GM15510 (cell line): Measurements from ENCODE around the gene AGBL1.

Experiments used
- POLR2A ChIP-seq: IDR thresholded peaks from 3 replicates; pipeline ENCODE4 v1.6.1; 2011; ENCODE audit warnings: borderline replicate concordance; ENCODE audit not compliant: insufficient read length; ENCODE audit errors: extremely low read depth

Gene AGBL1

GRCh38 chr15:86394866-86395265 lies 315.2 kb downstream of the AGBL1 start:
- TF ChIP-seq POLR2A, result no peak

GRCh38 chr15:86399041-86399954 lies 319.6 kb downstream of the AGBL1 start:
- no peak for TF ChIP-seq POLR2A

- TF ChIP-seq POLR2A, result no peak
These were observed 323.6 kb downstream of the AGBL1 start for GRCh38 chr15:86403221-86403620.

GRCh38 chr15:86403914-86404583 lies 324.4 kb downstream of the AGBL1 start:
- no peak for TF ChIP-seq POLR2A

- TF ChIP-seq POLR2A, result no peak
These were observed 328.6 kb downstream of the AGBL1 start for GRCh38 chr15:86408261-86408660.

GRCh38 chr15:86411916-86412315 lies 332.2 kb downstream of the AGBL1 start:
- no peak for TF ChIP-seq POLR2A

GRCh38 chr15:86413191-86413590 lies 333.5 kb downstream of the AGBL1 start:
- no peak for TF ChIP-seq POLR2A

- TF ChIP-seq POLR2A, result no peak
These were observed 346.1 kb downstream of the AGBL1 start for GRCh38 chr15:86425746-86426145.

- TF ChIP-seq POLR2A, result no peak
These were observed 353.2 kb downstream of the AGBL1 start for GRCh38 chr15:86432861-86433260.

- TF ChIP-seq POLR2A, result no peak
These were observed 354.3 kb downstream of the AGBL1 start for GRCh38 chr15:86433983-86434382.

- TF ChIP-seq POLR2A, result no peak
These were observed 359.9 kb downstream of the AGBL1 start for GRCh38 chr15:86439614-86440013.

GRCh38 chr15:86444527-86444926 lies 364.9 kb downstream of the AGBL1 start:
- no peak for TF ChIP-seq POLR2A

GRCh38 chr15:86445579-86446252 lies 366.0 kb downstream of the AGBL1 start:
- TF ChIP-seq POLR2A, result no peak

- TF ChIP-seq POLR2A, result no peak
These were observed 366.6 kb downstream of the AGBL1 start for GRCh38 chr15:86446253-86446640.

GRCh38 chr15:86481720-86482119 lies 402.0 kb downstream of the AGBL1 start:
- no peak for TF ChIP-seq POLR2A
